BLaER1 treated with 17β-estradiol and CSF1 and Interleukin-3, amounts not matched to agents 10 nM and 100 nM (cell line): ENCODE results near the gene GRM4.

ENCODE experiments used
- H3K27ac ChIP-seq, 11 experiments: shearing (Covaris generic); formaldehyde crosslinking; 2 replicates each; pipeline ENCODE4 v1.8.1; 2022
- H3K27me3 ChIP-seq, 11 experiments: shearing (Covaris generic); formaldehyde crosslinking; 2 replicates each; pipeline ENCODE4 v1.8.1; 2022
- H3K36me3 ChIP-seq, 11 experiments: shearing (Covaris generic); formaldehyde crosslinking; 2 replicates each; pipeline ENCODE4 v1.8.1; 2022
- H3K4me1 ChIP-seq, 10 experiments: shearing (Covaris generic); formaldehyde crosslinking; 2 replicates each; pipeline ENCODE4 v1.8.1; 2022
- H3K4me2 ChIP-seq, 11 experiments: shearing (Covaris generic); formaldehyde crosslinking; 2 replicates each; pipeline ENCODE4 v1.8.1; 2022
- H3K4me3 ChIP-seq, 10 experiments: shearing (Covaris generic); formaldehyde crosslinking; 2 replicates each; pipeline ENCODE4 v1.8.1; 2022
- H3K9ac ChIP-seq, 11 experiments: shearing (Covaris generic); formaldehyde crosslinking; 2 replicates each; pipeline ENCODE4 v1.8.1; 2022
- H3K9me3 ChIP-seq, 11 experiments: shearing (Covaris generic); formaldehyde crosslinking; replicated peaks in 1 of 11; 2 replicates each; pipeline ENCODE4 v1.8.1; 2022
- H4K20me1 ChIP-seq, 11 experiments: shearing (Covaris generic); formaldehyde crosslinking; 2 replicates each; pipeline ENCODE4 v1.8.1; 2022
- Cebpa-rat ChIP-seq, 11 experiments: shearing (Covaris generic); IDR thresholded peaks; 2 replicates each; pipeline ENCODE4 v1.8.1; 2022

GRM4 gene

GRCh38 chr6:33983109-33983716, 162.7 kb downstream of the GRM4 start:
- no peaks in the 10 kb centered on the region for H3K9me3 ChIP-seq
- H3K4me1 ChIP-seq: peaks cover 11 to 21% (median 16%) of the 10 kb centered on the region in 10 experiments; a peak in 18 of 20 replicates
- no peaks in the 10 kb centered on the region for H4K20me1 ChIP-seq
- H3K36me3 ChIP-seq: no peaks in the 10 kb centered on the region
- H3K27ac ChIP-seq: no peak overlapping the region
- peak overlapping the region in 7 of 11 experiments; percentile 2 to 55 (median 27); a peak in 7 of 22 replicates for H3K4me2 ChIP-seq
- TF ChIP-seq Cebpa-rat (IDR thresholded peaks at IDR 0.05): no peak
- no peak overlapping the region for H3K9ac ChIP-seq
- no peaks in the 10 kb centered on the region for H3K27me3 ChIP-seq
- H3K4me3 ChIP-seq: no peak overlapping the region

- Histone ChIP-seq H3K27ac (no peak overlapping the region), H3K4me3 (no peak overlapping the region), H3K27me3 (no peaks in the 10 kb centered on the region), H3K9me3 (no peaks in the 10 kb centered on the region), H3K9ac (no peak overlapping the region), H3K4me1 (peaks cover 11 to 21% (median 16%) of the 10 kb centered on the region in 10 experiments; a peak in 18 of 20 replicates), H3K4me2 (no peak overlapping the region), H3K36me3 (no peaks in the 10 kb centered on the region), H4K20me1 (no peaks in the 10 kb centered on the region)
- TF ChIP-seq Cebpa-rat (IDR thresholded peaks at IDR 0.05): no peak
These were observed 164.0 kb downstream of the GRM4 start for GRCh38 chr6:33981861-33982260.

DNA sequence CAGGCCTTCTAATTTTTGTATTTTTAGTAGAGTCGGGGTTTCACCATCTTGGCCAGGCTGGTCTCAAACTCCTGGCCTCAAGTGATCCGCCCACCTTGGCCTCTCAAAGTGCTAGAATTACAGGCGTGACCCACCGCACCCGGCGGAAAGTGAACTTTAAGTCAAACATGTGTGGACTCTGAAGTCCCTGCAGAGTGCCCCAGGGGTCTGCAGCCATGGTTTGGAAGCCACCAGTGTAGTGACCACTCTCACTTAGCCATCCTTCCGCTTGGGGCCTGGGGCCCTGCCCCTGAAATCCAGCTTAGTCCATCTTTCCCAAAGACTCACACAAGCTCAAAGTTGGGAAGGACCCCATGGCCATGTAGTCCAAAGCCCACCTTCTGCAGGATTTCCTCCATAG, 164.5 kb downstream of the GRM4 start:
- no peak overlapping the region for H3K27ac ChIP-seq
- H3K9me3 ChIP-seq: no peaks in the 10 kb centered on the region
- H3K4me3 ChIP-seq: no peak overlapping the region
- no peaks in the 10 kb centered on the region for H3K27me3 ChIP-seq
- H4K20me1 ChIP-seq: no peaks in the 10 kb centered on the region
- no peak overlapping the region for H3K4me2 ChIP-seq
- H3K4me1 ChIP-seq: peaks cover 11 to 21% (median 16%) of the 10 kb centered on the region in 10 experiments; a peak in 18 of 20 replicates
- no peak overlapping the region for H3K9ac ChIP-seq
- TF ChIP-seq Cebpa-rat (IDR thresholded peaks at IDR 0.05): no peak
- no peaks in the 10 kb centered on the region for H3K36me3 ChIP-seq

DNA sequence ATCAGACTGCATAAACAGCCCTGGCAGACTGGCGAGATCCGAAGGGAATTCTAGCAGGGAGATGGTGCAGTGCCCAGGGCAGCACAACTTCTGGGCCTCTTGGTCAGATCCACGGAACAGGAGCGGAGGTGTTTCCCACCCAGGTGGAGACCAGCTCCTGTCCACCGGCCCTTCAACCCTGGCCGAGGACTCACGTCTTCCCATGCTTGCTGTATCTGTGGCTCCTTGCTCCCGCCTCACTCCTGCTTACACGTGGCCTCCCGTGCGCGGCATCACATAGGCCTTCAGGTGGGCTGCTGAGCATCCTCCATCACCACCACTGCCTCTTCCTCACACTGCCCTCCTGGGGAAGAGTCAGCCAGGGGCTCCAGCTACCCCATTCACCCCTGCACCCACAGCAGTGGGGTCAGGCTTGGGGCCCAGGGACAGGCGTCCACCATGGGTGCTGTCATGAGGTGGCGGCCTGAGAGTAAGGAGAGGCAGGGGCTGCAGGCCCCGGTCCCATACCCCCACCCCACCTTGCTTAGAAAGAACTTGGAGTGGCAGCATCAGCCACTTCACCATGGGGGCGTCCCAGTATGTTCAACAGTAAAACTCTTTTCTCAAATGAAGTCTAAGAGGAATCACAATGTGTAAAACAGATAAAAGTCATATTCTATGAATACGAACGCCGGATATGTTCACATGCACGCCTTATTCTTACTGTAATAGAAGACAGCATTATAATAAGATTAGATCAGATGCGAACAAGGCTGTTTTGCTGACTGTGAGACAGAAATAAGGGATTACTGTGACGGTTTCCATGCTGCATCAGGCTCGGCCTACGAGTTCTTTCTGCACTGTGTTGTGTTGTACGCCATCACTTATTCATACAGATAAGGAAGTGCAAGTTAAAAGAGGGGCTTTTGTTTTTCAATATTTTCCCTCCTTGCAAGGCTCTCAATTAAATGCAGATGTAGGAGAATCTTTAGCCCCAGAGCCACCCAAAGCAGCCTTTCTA, 165.4 kb downstream of the GRM4 start:
- H3K9ac ChIP-seq: no peak overlapping the region
- no peaks in the 10 kb centered on the region for H3K9me3 ChIP-seq
- no peaks in the 10 kb centered on the region for H3K36me3 ChIP-seq
- H3K4me1 ChIP-seq: peaks cover 11 to 21% (median 16%) of the 10 kb centered on the region in 10 experiments; a peak in 18 of 20 replicates
- no peak for TF ChIP-seq Cebpa-rat (IDR thresholded peaks at IDR 0.05)
- no peak overlapping the region for H3K4me3 ChIP-seq
- no peaks in the 10 kb centered on the region for H3K27me3 ChIP-seq
- H4K20me1 ChIP-seq: no peaks in the 10 kb centered on the region
- no peak overlapping the region for H3K4me2 ChIP-seq
- no peak overlapping the region for H3K27ac ChIP-seq

DNA sequence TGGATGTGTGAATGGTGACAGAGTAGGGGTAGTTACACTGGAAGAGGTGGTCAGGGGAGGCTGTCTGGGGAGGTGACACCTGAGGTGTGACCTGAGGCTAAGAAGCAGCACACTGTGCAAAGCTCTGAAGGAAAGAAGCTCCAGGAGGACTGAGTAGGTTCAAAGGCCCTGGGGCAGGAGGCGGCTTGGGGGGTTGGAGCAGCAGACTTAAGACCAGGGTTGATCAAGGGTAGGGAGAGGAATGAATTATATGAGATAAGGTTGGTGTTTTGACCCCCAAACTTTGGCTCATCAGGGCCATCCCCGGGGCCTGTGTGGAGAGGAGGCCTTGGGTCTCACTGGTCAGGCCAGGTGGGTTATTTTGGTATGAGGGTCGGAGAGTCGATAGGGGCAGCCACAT, 166.1 kb downstream of the GRM4 start:
- no peak overlapping the region for H3K27ac ChIP-seq
- no peak overlapping the region for H3K4me2 ChIP-seq
- no peaks in the 10 kb centered on the region for H3K27me3 ChIP-seq
- no peak overlapping the region for H3K4me3 ChIP-seq
- no peak overlapping the region for H3K9ac ChIP-seq
- H4K20me1 ChIP-seq: no peaks in the 10 kb centered on the region
- no peaks in the 10 kb centered on the region for H3K36me3 ChIP-seq
- H3K4me1 ChIP-seq: peaks cover 10 to 20% (median 15%) of the 10 kb centered on the region in 10 experiments; a peak in 18 of 20 replicates
- TF ChIP-seq Cebpa-rat (IDR thresholded peaks at IDR 0.05): no peak
- H3K9me3 ChIP-seq: no peaks in the 10 kb centered on the region

- no peak overlapping the region for H3K4me2 ChIP-seq
- TF ChIP-seq Cebpa-rat (IDR thresholded peaks at IDR 0.05): no peak
- no peak overlapping the region for H3K4me3 ChIP-seq
- peaks cover 0 to 13% (median 7%) of the 10 kb centered on the region in 10 experiments; a peak in 12 of 20 replicates for H3K4me1 ChIP-seq
- no peaks in the 10 kb centered on the region for H3K36me3 ChIP-seq
- no peak overlapping the region for H3K27ac ChIP-seq
- 0 out of 22 replicates have a peak overlapping the region, but pooled peaks of 1 of the 11 experiments have one; percentile 2 for H3K9ac ChIP-seq
- H3K9me3 ChIP-seq: no peaks in the 10 kb centered on the region
- H4K20me1 ChIP-seq: no peaks in the 10 kb centered on the region
- no peaks in the 10 kb centered on the region for H3K27me3 ChIP-seq
These were observed 167.3 kb downstream of the GRM4 start for GRCh38 chr6:33978412-33979150.

DNA sequence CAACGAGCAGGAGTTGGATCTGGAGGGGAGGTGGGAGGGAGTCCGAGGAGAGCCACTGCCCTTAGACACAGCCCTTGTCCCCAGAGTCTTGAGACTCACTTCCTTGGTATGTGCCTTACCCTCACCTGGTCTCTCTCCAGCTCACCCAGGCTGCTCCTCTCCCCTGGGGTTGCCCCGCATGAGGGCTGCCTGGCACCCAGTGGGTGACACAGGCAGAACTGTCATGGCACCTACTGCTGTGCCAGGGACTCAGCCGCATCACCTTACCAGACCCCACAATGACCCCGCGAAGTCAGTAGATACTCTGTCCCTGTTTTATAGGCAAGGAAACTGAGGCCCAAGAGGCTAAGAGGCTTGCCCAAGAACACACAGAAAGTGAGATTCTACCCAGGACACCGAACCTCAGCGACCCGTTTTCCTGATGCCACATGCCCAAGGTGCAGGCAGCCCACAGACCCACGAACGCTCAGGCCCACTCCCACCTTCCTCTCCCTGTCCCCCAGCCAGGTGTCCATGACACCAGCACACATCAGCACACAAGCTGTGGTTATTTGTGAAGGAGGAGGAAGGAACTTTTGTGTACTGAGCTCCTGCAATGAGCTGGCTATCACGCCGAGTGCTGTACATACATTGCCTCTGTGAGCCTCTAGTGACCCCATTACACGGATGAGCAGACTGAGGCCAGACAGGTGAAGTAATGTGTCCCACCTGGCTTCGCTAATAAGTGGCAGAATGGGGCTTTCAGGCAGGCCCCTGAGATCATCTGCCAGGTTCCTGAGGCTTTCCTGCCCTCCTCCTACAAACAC, 168.1 kb downstream of the GRM4 start:
- no peak for TF ChIP-seq Cebpa-rat (IDR thresholded peaks at IDR 0.05)
- Histone ChIP-seq H3K9ac (no peak overlapping the region), H3K27ac (no peak overlapping the region), H3K4me1 (peaks cover 0 to 5% (median 0%) of the 10 kb centered on the region in 10 experiments; a peak in 6 of 20 replicates), H3K4me3 (no peak overlapping the region), H3K27me3 (no peaks in the 10 kb centered on the region), H3K4me2 (no peak overlapping the region), H3K9me3 (peaks cover 0 to 6% (median 2%) of the 10 kb centered on the region in 11 experiments; a peak in 12 of 22 replicates), H3K36me3 (no peaks in the 10 kb centered on the region), H4K20me1 (no peaks in the 10 kb centered on the region)
